ENCODE results near the gene ADARB2.

- TF ChIP-seq CTCF (IDR thresholded peaks at IDR 0.05): no peak
- TF ChIP-seq POLR2A (IDR thresholded peaks at IDR 0.05): no peak
Observed at GRCh38 chr10:1643161-1643907, 94.0 kb downstream of the ADARB2 start.
